ENCODE measurements around the gene IMP4.

GRCh38 chr2:130378898-130379214 lies 36.2 kb downstream of the IMP4 start:
- TF ChIP-seq POLR2A (IDR thresholded peaks at IDR 0.05) = no peak
- no peak for TF ChIP-seq CTCF (IDR thresholded peaks at IDR 0.05)

Data from tibial nerve (tissue), 3 donors.